Activated B cell treated with CpG ODN at 0.5 μM for 24 hours (primary cell): Measurements from ENCODE around the gene LCN10. TPM values are rescaled to one million over a fixed set of nuclear protein-coding genes. Genes with fewer than 3 reads are reported as not detected.
"Not testable (repeated sequence)": the region's sequence is repeated elsewhere in the genome, so short reads cannot be mapped to it uniquely, and the experiment has no call there.

ENCODE experiments used
- ATAC-seq: fragments of 200-7000 bp; cut with Tn5 transposase; one replicate; pipeline ENCODE4 v1.10.0; 2021; ENCODE audit warnings: low read depth, mild to moderate bottlenecking, moderate library complexity
- CTCF ChIA-PET: fragments of 350-600 bp; sonication (Branson Sonifier 250); formaldehyde crosslinking; loops from one replicate; lab custom pipeline; 2021; ENCODE audit warnings: antibody characterized with exemption; lab: Charles Lee
- POLR2A ChIA-PET: fragments of 350-600 bp; sonication (Branson Sonifier 250); formaldehyde crosslinking; loops from one replicate; lab custom pipeline; 2021; ENCODE audit warnings: antibody characterized with exemption; lab: Charles Lee
- DNase-seq: peaks from one replicate; pipeline ENCODE4 v3.0.0; 2022
- H3K27ac Mint-ChIP-seq: one replicate; pipeline ENCODE4 v1.8.0; 2020; ENCODE audit warnings: mixed read lengths
- H3K27me3 Mint-ChIP-seq: one replicate; pipeline ENCODE4 v1.8.0; 2021; ENCODE audit warnings: mixed read lengths
- H3K36me3 Mint-ChIP-seq: one replicate; pipeline ENCODE4 v1.8.0; 2021; ENCODE audit warnings: low read depth, mixed read lengths
- H3K4me1 Mint-ChIP-seq: one replicate; pipeline ENCODE4 v1.8.0; 2021; ENCODE audit warnings: mixed read lengths
- H3K4me3 Mint-ChIP-seq: one replicate; pipeline ENCODE4 v1.8.0; 2020; ENCODE audit warnings: mild to moderate bottlenecking, mixed read lengths
- H3K9me3 Mint-ChIP-seq: one replicate; pipeline ENCODE4 v1.8.0; 2020; ENCODE audit warnings: mixed read lengths
- CTCF ChIP-seq: fragments of 200-600 bp; IDR thresholded peaks from one replicate; pipeline ENCODE4 v1.8.0; 2022; ENCODE audit warnings: antibody characterized with exemption, mild to moderate bottlenecking
- intact Hi-C: fragments of 100-400 bp; cut with micrococcal nuclease; formaldehyde crosslinking; loops from one replicate; pipeline ENCODE4 v1.15.1; 2024
- total RNA-seq: library from RNA; stranded (reverse); gene quantifications from 2 replicates; pipeline ENCODE4 v1.2.3, GENCODE V29; 2022

Gene LCN10
- total RNA-seq, 1 donor from 2014 or later, result 15.9 TPM

DNA sequence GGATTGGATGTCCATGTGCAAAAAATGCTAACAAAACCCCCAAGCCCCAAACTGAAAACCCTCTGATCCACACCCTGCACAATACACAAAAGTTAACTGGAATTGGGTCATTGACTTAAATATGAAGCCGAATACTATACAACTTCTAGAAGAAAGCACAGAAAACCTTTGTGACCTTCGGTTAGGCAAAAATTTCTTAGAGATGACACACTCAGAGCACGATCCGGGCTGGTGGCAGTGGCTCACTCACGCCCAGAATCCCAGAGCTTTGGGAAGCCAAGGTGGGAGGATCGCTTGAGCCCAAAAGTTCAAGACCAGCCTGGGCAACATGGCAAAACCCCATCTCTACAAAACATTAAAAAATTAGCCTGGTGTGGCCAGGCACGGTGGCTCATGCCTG lies 32.2 kb downstream of the LCN10 start:
- CTCF ChIA-PET, result no interaction called here
- DNase-seq (no peak), ATAC-seq (no peak)
- H3K27me3 Mint-ChIP-seq, result peaks cover 12% of the 10 kb centered on the region
- H3K36me3 Mint-ChIP-seq, result no peaks in the 10 kb centered on the region
- intact Hi-C loops, result loop anchor here (10.0 kb wide), 1 partner anchor 46 kb away; the partner anchor contains the start of gene EGFL7
- H3K27ac Mint-ChIP-seq, result no peak overlapping the region
- no peak for TF ChIP-seq CTCF
- no peak overlapping the region for H3K4me3 Mint-ChIP-seq
- POLR2A ChIA-PET, result no interaction called here
- peaks cover 19% of the 10 kb centered on the region for H3K4me1 Mint-ChIP-seq
- H3K9me3 Mint-ChIP-seq, result no peaks in the 10 kb centered on the region

DNA sequence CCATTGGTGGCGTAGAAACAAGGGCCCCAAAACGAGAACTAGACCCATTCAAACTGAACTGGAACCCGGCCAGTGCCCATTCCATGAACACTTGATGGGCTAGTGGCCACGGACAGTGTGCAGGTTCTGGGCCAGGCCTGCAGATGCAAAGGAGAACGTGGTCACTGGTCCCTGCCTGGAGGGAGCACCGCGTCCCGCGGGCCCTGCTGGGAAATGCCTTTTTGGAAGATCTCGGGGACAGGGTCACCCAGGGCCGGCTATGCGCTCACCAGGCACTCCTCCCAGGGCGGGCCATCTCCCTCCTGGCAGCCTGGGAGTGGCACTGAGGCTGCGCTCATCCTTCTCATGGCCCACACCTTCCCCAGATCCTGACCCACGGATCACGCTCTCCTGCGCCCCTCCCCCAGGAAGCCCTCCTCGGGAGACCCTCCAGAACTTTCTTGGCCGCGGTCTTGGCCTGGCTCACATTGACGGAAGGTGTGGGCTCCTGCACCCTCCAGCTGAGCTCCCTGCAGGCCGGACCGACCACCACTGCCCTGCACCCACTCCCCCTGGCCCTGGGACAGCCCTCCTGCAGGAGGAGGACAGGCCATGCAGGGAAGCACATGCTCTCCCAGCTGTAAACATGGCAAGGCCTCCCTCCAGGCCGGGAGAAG lies 33.2 kb downstream of the LCN10 start:
- POLR2A ChIA-PET, result no interaction called here

GRCh38 chr9:136707849-136708517 lies 34.8 kb downstream of the LCN10 start:
- Mint-ChIP-seq H3K27ac (no peak overlapping the region), H3K36me3 (no peaks in the 10 kb centered on the region), H3K4me1 (peaks cover 13% of the 10 kb centered on the region), H3K27me3 (peaks cover 12% of the 10 kb centered on the region), H3K4me3 (no peak overlapping the region), H3K9me3 (no peaks in the 10 kb centered on the region)
- DNase-seq, result no peak
- ChIA-PET CTCF (no interaction called here), POLR2A (interaction anchor here (0.7 kb wide), 1 partner anchor 18 kb away, joined by 3 read pairs; no protein-coding TSS in a partner anchor)
- no peak for ATAC-seq
- intact Hi-C loops, result no loop called here
- no peak for TF ChIP-seq CTCF

More for the DNA sequence above, 33.2 kb downstream of the LCN10 start:
- no peak overlapping the region for H3K27ac Mint-ChIP-seq
- ATAC-seq, result no peak
- H3K27me3 Mint-ChIP-seq, result peaks cover 12% of the 10 kb centered on the region
- TF ChIP-seq CTCF, result no peak
- no peak overlapping the region for H3K4me3 Mint-ChIP-seq
- H3K9me3 Mint-ChIP-seq, result no peaks in the 10 kb centered on the region
- intact Hi-C loops, result loop anchor here (10.0 kb wide), 1 partner anchor 45 kb away; the partner anchor contains the start of gene EGFL7
- CTCF ChIA-PET, result no interaction called here
- H3K36me3 Mint-ChIP-seq, result no peaks in the 10 kb centered on the region
- H3K4me1 Mint-ChIP-seq, result peaks cover 19% of the 10 kb centered on the region
- DNase-seq, result no peak

DNA sequence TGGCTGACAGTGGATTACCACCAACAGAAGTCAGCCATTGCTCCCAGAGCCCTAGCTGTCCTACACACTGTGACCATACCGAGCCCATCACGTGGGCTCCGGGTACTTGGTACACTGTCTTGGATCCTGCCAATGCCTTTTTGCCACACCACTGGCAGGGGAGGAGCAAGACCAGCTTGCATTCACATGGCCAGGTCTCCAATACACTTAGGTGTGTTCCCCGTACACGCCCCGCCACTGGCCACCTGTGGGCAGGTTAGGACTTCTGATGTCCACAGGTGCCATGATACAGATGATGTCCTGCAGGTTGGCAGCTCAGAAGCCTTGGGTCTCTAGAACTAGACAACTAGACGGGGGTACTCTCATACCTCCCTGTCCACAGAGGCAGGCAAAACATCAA lies 35.7 kb downstream of the LCN10 start:
- Mint-ChIP-seq H3K27me3 (peaks cover 14% of the 10 kb centered on the region), H3K9me3 (no peaks in the 10 kb centered on the region), H3K4me3 (no peak overlapping the region), H3K27ac (no peak overlapping the region), H3K4me1 (peaks cover 21% of the 10 kb centered on the region), H3K36me3 (no peaks in the 10 kb centered on the region)
- no peak for DNase-seq
- CTCF ChIA-PET, result no interaction called here
- POLR2A ChIA-PET, result interaction anchor here (0.9 kb wide), 1 partner anchor 14 kb away, joined by 4 read pairs; no protein-coding TSS in a partner anchor
- TF ChIP-seq CTCF, result no peak
- ATAC-seq, result no peak
- intact Hi-C loops, result no loop called here

- DNase-seq, result no peak
- Mint-ChIP-seq H3K4me3 (no peak overlapping the region), H3K36me3 (no peaks in the 10 kb centered on the region), H3K27me3 (peaks cover 10% of the 10 kb centered on the region), H3K27ac (no peak overlapping the region), H3K9me3 (no peaks in the 10 kb centered on the region), H3K4me1 (peaks cover 30% of the 10 kb centered on the region)
- ATAC-seq, result no peak
- CTCF ChIA-PET, result interaction anchor here (1.0 kb wide), 1 partner anchor 12 kb away, joined by 3 read pairs; no protein-coding TSS in a partner anchor
- intact Hi-C loops, result no loop called here
- POLR2A ChIA-PET, result interaction anchor here (1.0 kb wide), 1 partner anchor 23 kb away, joined by 3 read pairs; no protein-coding TSS in a partner anchor
- TF ChIP-seq CTCF, result no peak
Observed at GRCh38 chr9:136705564-136705963, 37.2 kb downstream of the LCN10 start.

- H3K27ac Mint-ChIP-seq, H3K27me3 Mint-ChIP-seq, H3K36me3 Mint-ChIP-seq, intact Hi-C loops, DNase-seq, H3K9me3 Mint-ChIP-seq, ATAC-seq, H3K4me3 Mint-ChIP-seq: not testable (repeated sequence)
- CTCF ChIA-PET, result interaction anchor here (1.0 kb wide), 1 partner anchor 11 kb away, joined by 3 read pairs; no protein-coding TSS in a partner anchor
- H3K4me1 Mint-ChIP-seq, result peaks cover 35% of the 10 kb centered on the region
- POLR2A ChIA-PET, result interaction anchor here (1.0 to 1.6 kb wide), 2 partner anchors 11 to 24 kb away, joined by 3 read pairs; no protein-coding TSS in a partner anchor
Observed at GRCh38 chr9:136704741-136705140, 38.0 kb downstream of the LCN10 start.
